CD14-positive monocyte (primary cell): Measurements from ENCODE around the gene CSMD2. TPM values are rescaled to one million over a fixed set of nuclear protein-coding genes. Genes with fewer than 3 reads are reported as not detected.

Source experiments
- DNase-seq, 3 donors: peaks; one replicate each; pipeline ENCODE4 v3.0.0-alpha.2; 2011 to 2022
- H2AFZ ChIP-seq: 2 replicates; pipeline ENCODE4 v1.6.0; 2012; ENCODE audit warnings: mild to moderate bottlenecking, low read depth, low read length, inconsistent platforms; ENCODE audit not compliant: insufficient read depth, poor library complexity, severe bottlenecking
- H3K27ac ChIP-seq, 2 donors: 1 replicate in 1 of 2; 2 replicates in 1 of 2; pipeline ENCODE4 v1.5.1; 2012 to 2013; ENCODE audit warnings: low read length in 2 of 2, control low read depth in 1 of 2, inconsistent platforms in 1 of 2, low read depth in 1 of 2, mild to moderate bottlenecking in 1 of 2
- H3K27me3 ChIP-seq, 2 donors: one replicate each; pipeline versions ENCODE4 v1.6.0 to v1.6.1; 2011 to 2013; ENCODE audit warnings: low read length in 2 of 2; ENCODE audit not compliant: control insufficient read depth in 2 of 2, insufficient read depth in 2 of 2
- H3K36me3 ChIP-seq, 2 donors: replicated peaks in 1 of 2; 1 replicate in 1 of 2; 2 replicates in 1 of 2; pipeline versions ENCODE4 v1.5.1 to v1.6.1; 2012 to 2013; ENCODE audit warnings: low read length in 2 of 2, control low read depth in 1 of 2, inconsistent platforms in 1 of 2, mild to moderate bottlenecking in 1 of 2; ENCODE audit not compliant: insufficient read depth in 2 of 2, control insufficient read depth in 1 of 2
- H3K4me1 ChIP-seq, 2 donors: 1 replicate in 1 of 2; 2 replicates in 1 of 2; pipeline versions ENCODE4 v1.5.1 to v1.6.1; 2012 to 2013; ENCODE audit warnings: low read length in 2 of 2, control low read depth in 1 of 2, inconsistent platforms in 1 of 2, mild to moderate bottlenecking in 1 of 2, moderate library complexity in 1 of 2; ENCODE audit not compliant: insufficient read depth in 2 of 2, control insufficient read depth in 1 of 2
- H3K4me2 ChIP-seq: replicated peaks from 2 replicates; pipeline ENCODE3; 2012; ENCODE audit warnings: low read length, moderate library complexity, mild to moderate bottlenecking; ENCODE audit not compliant: poor library complexity, severe bottlenecking; ENCODE audit errors: extremely low read depth
- H3K4me3 ChIP-seq, 3 experiments: fragments of 200-600 bp in 1 of 3; sonication (generic) in 1 of 3; replicated peaks in 1 of 3; 1 replicate in 2 of 3; 2 replicates in 1 of 3; pipeline ENCODE4 v1.5.1; 2011 to 2013; ENCODE audit warnings: low read length in 3 of 3, mild to moderate bottlenecking in 3 of 3, control low read depth in 2 of 3, low read depth in 2 of 3, inconsistent platforms in 1 of 3, moderate library complexity in 1 of 3
- H3K79me2 ChIP-seq: 2 replicates; pipeline ENCODE4 v1.6.0; 2012; ENCODE audit warnings: mild to moderate bottlenecking, control low read depth, inconsistent platforms, low read length, moderate library complexity; ENCODE audit not compliant: insufficient read depth
- H3K9ac ChIP-seq: 2 replicates; pipeline ENCODE4 v1.6.0; 2017; ENCODE audit warnings: low read length, mild to moderate bottlenecking; ENCODE audit not compliant: insufficient read depth, poor library complexity, severe bottlenecking
- H3K9me3 ChIP-seq, 2 donors: replicated peaks in 1 of 2; 1 replicate in 1 of 2; 2 replicates in 1 of 2; pipeline versions ENCODE4 v1.5.1 to v1.6.1; 2012 to 2013; ENCODE audit warnings: low read length in 2 of 2, control low read depth in 1 of 2; ENCODE audit not compliant: control insufficient read depth in 1 of 2, insufficient read depth in 1 of 2
- H4K20me1 ChIP-seq: 2 replicates; pipeline ENCODE4 v1.6.0; 2012; ENCODE audit warnings: mild to moderate bottlenecking, low read length, control low read depth, moderate library complexity; ENCODE audit not compliant: insufficient read depth
- H3K27ac Mint-ChIP-seq, 7 donors: one replicate each; pipeline ENCODE4 v1.8.0; 2020; ENCODE audit warnings: mild to moderate bottlenecking in 7 of 7, mixed read lengths in 7 of 7, moderate library complexity in 6 of 7, inconsistent platforms in 2 of 7
- H3K27me3 Mint-ChIP-seq, 3 donors: one replicate each; pipeline ENCODE4 v1.8.0; 2021 to 2022; ENCODE audit warnings: low read depth in 3 of 3, mild to moderate bottlenecking in 3 of 3, mixed read lengths in 3 of 3, moderate library complexity in 3 of 3, inconsistent platforms in 1 of 3
- H3K36me3 Mint-ChIP-seq, 2 donors: one replicate each; pipeline ENCODE4 v1.8.0; 2020; ENCODE audit warnings: mixed read lengths in 2 of 2, inconsistent platforms in 1 of 2, mild to moderate bottlenecking in 1 of 2
- H3K4me1 Mint-ChIP-seq: one replicate; pipeline ENCODE4 v1.8.0; 2020; ENCODE audit warnings: mild to moderate bottlenecking, mixed read lengths
- H3K4me3 Mint-ChIP-seq, 2 donors: one replicate each; pipeline ENCODE4 v1.8.0; 2020; ENCODE audit warnings: mild to moderate bottlenecking in 2 of 2, mixed read lengths in 2 of 2, moderate library complexity in 1 of 2
- H3K9me3 Mint-ChIP-seq, 7 donors: one replicate each; pipeline ENCODE4 v1.8.0; 2020 to 2022; ENCODE audit warnings: mixed read lengths in 7 of 7, mild to moderate bottlenecking in 6 of 7, moderate library complexity in 6 of 7, inconsistent platforms in 2 of 7
- CTCF ChIP-seq: fragments of 200-600 bp; IDR thresholded peaks from one replicate; pipeline ENCODE4 v1.8.0; 2022; ENCODE audit warnings: antibody characterized with exemption, mild to moderate bottlenecking
- WGBS: methylation state at CpG from one replicate; pipeline ENCODE4 v1.1.5; 2013; ENCODE audit warnings: missing lambda C conversion rate; ENCODE audit not compliant: insufficient coverage; 5-methylcytosine and 5-hydroxymethylcytosine counted together
- intact Hi-C, 2 donors: fragments of 100-400 bp; cut with micrococcal nuclease; formaldehyde crosslinking; loops; one replicate each; pipeline versions ENCODE4 v1.15.0 to v1.15.1; 2023
- polyA plus RNA-seq, 3 donors: library from polyadenylated mRNA; depleted of rRNA in 1 of 3; unstranded in 2 of 3; stranded (reverse) in 1 of 3; fragments of 300-500 nt in 2 of 3; fragments of >200 nt in 1 of 3; fragmentation: Illumina TruSeq in 2 of 3; gene quantifications; 1 replicate in 2 of 3; 2 replicates in 1 of 3; pipeline ENCODE4 v1.2.3, GENCODE V29; 2012 to 2021

Gene CSMD2
- polyA plus RNA-seq, 3 donors = 0.04 TPM; not detected in 2

- Mint-ChIP-seq H3K4me1 (no peaks in the 10 kb centered on the region), H3K36me3 (peaks cover 0 to 3% of the 10 kb centered on the region in 2 donors), H3K27me3 (peaks cover 29 to 41% (median 37%) of the 10 kb centered on the region in 3 donors), H3K27ac (no peak overlapping the region), H3K4me3 (peak overlapping the region in 1 of 2 donors; percentile 65), H3K9me3 (peaks cover 0 to 8% (median 5%) of the 10 kb centered on the region in 7 donors)
- H2AFZ ChIP-seq = no peak overlapping the region
- peaks cover 28 to 53% of the 10 kb centered on the region in 2 donors for H3K27me3 ChIP-seq
- no CpG with 5 or more reads among the region's 2 CpGs for WGBS
- no peak overlapping the region for H3K9ac ChIP-seq
- intact Hi-C loops = no loop called here
- DNase-seq = no peak
- no peak overlapping the region for H3K27ac ChIP-seq
- H4K20me1 ChIP-seq = no peaks in the 10 kb centered on the region
- no peak overlapping the region for H3K4me2 ChIP-seq
- no peaks in the 10 kb centered on the region for H3K36me3 ChIP-seq
- no peak for TF ChIP-seq CTCF
- H3K9me3 ChIP-seq = peaks cover 0 to 15% of the 10 kb centered on the region in 2 donors
- H3K4me3 ChIP-seq = no peak overlapping the region
- H3K4me1 ChIP-seq = no peaks in the 10 kb centered on the region
- H3K79me2 ChIP-seq = no peaks in the 10 kb centered on the region
Observed at GRCh38 chr1:34178072-34178471, 13.0 kb upstream of the CSMD2 start.

GRCh38 chr1:34176830-34177603 lies 12.0 kb upstream of the CSMD2 start, which contains the start of gene C1orf94:
Gene C1orf94 (plus strand): TSS chr1:34176907. CDS start chr1:34177790, 883 bp downstream.
- Histone ChIP-seq H3K36me3 (no peaks in the 10 kb centered on the region), H3K4me1 (no peaks in the 10 kb centered on the region), H3K79me2 (no peaks in the 10 kb centered on the region), H3K4me2 (no peak within 1 kb of the TSS), H3K4me3 (no peak within 1 kb of the TSS), H4K20me1 (no peaks in the 10 kb centered on the region), H3K9me3 (peaks cover 0 to 15% of the 10 kb centered on the region in 2 donors), H3K27ac (no peak within 1 kb of the TSS), H2AFZ (no peak within 1 kb of the TSS), H3K27me3 (peaks cover 28 to 57% of the 10 kb centered on the region in 2 donors), H3K9ac (no peak within 1 kb of the TSS)
- Mint-ChIP-seq H3K27ac (no peak within 1 kb of the TSS), H3K27me3 (peaks cover 26 to 40% (median 37%) of the 10 kb centered on the region in 3 donors), H3K4me1 (no peaks in the 10 kb centered on the region), H3K36me3 (peaks cover 0 to 3% of the 10 kb centered on the region in 2 donors), H3K9me3 (peaks cover 0 to 8% (median 5%) of the 10 kb centered on the region in 7 donors), H3K4me3 (peak within 1 kb of the TSS in 1 of 2 donors; percentile 81)
- intact Hi-C loops = no loop called here
- WGBS = 7% methylated on average over 45 of the region's 58 CpGs
- no peak for TF ChIP-seq CTCF
- DNase-seq = no peak
